ENCODE measurements around the gene GPR84.
"Not testable (repeated sequence)": the region's sequence is repeated elsewhere in the genome, so short reads cannot be mapped to it uniquely, and the experiment has no call there.

GPR84 gene

DNA sequence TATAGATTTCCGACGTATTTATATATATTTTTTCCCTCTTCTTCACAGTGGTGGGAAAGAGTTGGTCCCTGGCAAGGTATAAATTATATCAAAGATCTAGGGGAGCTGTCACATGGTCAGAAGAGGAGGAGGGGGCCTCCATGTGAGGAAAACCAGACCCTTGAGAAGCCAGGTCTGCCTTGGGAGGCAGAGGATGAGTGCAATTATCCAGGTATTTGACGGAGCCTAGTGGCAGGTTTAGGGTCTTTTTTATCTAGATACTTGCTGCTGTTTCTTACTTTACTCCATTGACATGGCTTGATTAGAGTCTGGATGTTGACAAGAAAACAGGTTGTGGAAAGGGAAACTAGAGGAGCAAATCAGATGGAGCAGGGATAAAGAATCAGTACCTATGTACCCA lies 33.8 kb downstream of the GPR84 start:
- no peak for DNase-seq

DNA sequence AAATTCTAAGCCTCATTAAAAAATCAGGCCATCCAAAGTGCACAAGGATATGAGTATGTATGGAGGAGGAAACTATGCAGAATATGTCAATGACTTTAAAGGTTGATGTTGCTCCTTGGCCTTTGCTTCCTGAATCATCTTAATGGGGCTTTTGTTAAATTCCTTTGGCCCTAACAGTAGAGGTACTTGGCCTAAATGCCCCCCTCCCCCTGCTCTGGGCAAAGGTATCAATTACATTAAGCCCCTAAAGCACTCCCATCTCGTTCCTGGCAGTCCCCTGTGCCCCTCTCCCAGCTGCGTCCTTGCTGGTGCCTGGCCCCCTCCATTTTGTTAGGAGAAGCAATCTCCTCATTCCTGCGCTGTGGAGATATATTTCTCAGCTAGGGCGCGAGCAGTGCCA lies 34.5 kb downstream of the GPR84 start:
- no peak for DNase-seq

DNA sequence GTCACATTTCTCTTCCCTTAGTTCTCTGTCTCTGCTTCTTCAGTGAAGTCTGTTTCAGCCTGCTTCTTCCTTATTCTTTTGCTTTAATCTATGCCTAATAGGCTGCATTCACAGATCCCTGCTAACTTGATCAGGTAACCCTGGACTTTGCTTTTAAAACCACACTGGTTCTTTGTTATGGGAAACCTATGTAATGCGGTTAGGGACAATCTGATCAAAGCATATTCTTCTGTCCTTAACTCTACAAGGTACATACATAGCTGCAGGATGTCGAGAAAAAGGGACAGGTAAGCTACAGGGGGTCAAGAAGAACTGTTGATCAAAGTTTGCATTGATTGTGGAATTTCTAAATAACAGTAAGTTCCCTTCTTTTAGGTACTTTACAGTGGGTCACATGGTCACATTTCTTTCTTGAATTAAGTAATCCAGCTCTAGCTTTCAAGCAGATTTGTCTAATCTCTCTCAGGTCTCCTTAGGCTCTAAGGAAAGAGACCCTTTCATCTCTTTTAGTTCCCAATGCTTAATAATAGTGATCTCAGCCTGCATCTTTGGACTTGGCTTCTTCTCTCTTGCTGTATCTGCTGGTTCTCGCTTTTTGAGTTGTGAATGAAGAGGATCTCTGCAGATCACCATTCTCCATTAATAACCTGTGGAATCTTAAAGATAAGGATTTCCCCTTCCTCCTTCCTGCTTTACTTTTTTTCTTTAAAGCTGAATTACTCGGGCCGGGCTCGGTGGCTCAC lies 35.5 kb downstream of the GPR84 start:
- DNase-seq: no peak

DNA sequence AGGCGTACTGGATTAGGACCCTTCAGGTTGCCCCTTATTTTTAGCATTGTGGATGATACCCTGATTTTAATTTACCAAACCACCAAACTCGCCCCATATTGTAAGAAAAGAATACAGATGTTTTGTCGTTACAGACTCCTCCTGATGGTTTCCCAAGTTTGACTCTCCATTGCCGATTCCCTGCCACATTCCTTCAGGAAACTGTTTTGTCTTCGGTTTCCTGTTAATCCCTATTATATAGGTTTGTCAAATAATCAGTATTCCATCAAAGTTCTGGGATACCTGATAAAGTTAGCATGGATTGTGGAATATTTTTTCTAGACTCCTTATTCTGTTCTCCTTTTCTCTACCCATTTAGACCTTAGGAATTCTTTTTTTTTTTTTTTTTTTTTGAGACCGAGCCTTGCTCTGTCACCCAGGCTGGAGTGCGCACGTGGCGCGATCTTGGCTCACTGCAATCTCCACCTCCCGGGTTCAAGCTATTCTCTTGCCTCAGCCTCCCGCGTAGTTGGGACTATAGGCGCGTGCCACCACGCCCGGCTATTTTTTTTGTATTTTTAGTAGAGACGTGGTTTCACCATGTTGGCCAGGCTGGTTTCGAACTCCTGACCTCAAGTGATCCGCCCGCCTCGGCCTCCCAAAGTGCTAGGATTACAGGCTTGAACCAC lies 38.7 kb downstream of the GPR84 start:
- DNase-seq: not testable (repeated sequence)

DNA sequence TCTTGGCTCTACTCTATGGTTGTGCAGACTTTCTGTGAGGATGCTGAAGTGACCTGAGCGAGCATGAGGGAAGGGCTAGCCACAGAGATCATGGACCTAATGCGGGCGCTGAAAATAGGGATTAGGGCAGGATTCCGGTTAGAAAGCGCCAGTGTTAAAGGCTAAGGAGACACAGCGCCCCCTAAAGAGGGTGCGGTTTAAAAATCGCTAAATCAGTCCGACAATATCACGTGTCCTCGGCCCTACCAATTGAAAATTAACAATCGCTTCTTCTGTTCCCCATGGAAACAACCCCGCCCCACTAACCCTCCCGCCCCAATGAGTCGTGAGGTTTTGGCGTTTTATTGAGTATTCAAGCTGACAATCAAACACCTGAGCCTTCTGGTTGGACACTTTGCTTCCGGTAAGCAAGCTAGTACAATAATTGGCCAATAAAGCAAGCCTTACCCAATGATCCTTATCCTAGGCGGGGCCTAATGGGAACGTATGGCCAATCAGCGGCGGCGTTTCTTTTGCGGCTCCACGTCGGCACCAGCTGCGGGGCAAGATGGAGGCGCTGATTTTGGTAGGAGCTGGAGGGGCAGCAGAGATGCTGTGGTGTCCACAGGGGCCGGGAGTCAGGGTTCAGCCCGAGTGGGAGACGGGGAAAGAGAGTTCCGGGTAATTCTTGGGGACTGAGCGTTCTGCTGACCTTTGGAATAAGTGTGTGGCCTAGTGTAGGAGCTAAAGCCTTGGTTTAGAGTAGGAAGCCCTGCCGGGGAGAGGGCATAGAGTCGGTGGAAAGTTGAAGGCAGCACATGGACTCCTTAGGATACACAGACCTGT lies 39.5 kb downstream of the GPR84 start, which contains the start of gene COPZ1:
TSS of gene COPZ1 (plus strand) at position 515 of the 825 bp plus-strand sequence. CDS start at position 548, 33 bp downstream.
- peak; percentile 75 to 100 (median 95) for DNase-seq

GRCh38 chr12:54321363-54321762 lies 42.9 kb downstream of the GPR84 start:
- DNase-seq: no peak

Data from nucleus accumbens (tissue), 56 donors.